ENCODE data around the gene NR5A1.

GRCh38 chr9:124441291-124441690 is 65.9 kb downstream of the NR5A1 start:
- no peak for TF ChIP-seq EZH2phosphoT487 (IDR thresholded peaks at IDR 0.05; ENCODE audit: borderline replicate concordance)
- no peak for TF ChIP-seq CTCF (conservative IDR thresholded peaks at IDR 0.05; ENCODE audit: low read length)
